HG03159 (cell line): ENCODE results near the gene HRK.

Experiments used
- ATAC-seq: cut with Tn5 transposase; IDR thresholded peaks from one replicate; pipeline ENCODE4 v1.9.1; 2021; ENCODE audit warnings: mild to moderate bottlenecking, moderate library complexity; ENCODE audit not compliant: unreplicated experiment

Gene HRK

DNA sequence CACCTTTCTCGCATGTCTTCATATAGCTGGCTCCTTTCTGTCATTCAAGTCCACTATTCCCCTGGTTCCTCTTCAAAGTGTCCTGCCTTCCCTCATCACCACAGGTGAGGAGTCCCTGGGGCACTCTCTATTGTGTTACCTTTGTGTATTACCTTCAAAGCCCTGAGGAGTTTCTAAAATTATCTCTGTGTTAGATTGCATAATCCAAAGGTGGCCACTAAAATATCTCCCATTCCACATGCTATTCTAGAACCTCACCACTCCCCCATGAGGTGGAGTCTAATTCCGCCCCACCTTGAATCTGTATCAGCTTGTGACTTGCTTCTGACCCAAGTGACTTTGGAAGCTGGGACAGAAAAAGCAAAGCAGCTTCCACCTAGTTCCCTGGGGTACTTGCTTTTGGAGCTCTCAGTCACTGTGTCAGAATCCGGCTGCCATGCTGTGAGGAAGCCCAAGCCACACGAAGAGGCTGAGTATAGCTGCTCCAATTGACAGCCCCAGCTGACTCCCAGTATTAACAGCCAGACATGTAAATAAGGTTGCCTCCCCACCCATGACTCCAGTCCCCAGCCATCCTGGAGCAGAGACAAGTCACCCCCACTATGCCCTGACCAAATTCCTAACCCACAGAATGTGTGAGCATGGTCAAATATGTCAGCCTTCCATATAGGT is 6.8 kb downstream of the HRK start:
- no peak for ATAC-seq

DNA sequence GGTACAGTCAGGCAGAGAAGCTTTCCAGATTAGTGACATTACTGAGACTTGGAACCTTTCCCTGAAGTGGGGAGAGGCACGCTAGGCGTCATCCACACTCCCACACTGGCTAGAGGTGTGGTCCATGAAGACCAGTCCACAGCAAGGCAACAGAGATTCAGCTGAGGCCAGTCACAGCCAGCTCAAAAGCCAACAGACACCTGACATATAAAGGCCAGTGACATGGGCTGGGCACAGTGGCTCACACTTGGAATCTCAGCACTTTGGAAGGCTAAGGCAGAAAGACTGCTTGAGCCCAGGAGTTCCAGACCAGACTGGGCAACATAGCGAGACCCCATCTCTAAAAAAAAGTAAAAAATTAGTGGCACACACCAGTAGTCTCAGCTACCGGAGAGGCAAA is 10.9 kb downstream of the HRK start:
- no peak for ATAC-seq

- no peak for ATAC-seq
Observed at GRCh38 chr12:116867523-116867922, 13.7 kb downstream of the HRK start.

- no peak for ATAC-seq
Observed at GRCh38 chr12:116864371-116865160, 16.7 kb downstream of the HRK start.

DNA sequence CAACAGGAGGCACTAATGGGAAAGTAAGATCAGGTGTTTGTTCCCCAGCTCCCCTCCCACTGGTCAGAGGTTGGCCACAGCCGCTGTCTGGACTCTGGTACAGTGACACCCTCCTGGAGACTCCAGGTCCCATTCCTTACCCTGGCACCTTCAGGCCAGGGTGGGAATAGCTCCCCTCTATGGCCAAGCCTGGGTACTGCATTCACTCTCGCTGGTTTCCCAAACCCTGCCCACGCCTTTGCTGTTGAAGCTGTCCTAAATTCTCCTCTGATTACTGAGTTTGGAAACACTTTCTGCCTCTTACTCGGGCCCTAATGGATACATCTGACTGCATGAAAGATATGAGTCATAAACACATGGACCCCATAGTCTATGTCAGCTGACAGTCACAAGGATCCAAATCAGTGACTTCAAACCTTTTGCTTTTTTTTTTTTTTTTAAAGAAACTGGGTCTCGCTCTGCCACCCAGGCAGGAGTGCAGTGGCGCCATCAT is 17.9 kb downstream of the HRK start:
- ATAC-seq, result no peak

- ATAC-seq, result no peak
Observed at GRCh38 chr12:116862167-116862566, 19.1 kb downstream of the HRK start.

DNA sequence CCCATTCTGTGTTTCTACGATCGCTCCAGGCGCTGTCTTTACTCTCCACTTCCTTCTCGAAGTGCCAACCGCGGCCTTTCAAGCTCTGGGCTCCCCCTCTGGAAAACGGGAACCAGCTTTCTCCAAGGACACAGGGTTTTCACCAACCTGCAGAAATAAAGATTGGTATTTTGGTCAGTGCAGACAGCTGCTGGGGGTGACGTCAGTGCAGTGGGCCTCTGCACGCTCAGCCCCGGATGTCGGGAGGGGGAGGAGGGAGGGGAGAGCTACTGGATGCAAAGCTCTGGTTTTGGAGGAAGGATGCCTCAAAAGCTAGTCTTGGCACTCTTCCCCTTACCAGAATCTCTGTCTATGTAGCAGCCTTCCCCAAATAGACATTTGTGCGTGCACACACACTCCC is 19.9 kb downstream of the HRK start:
- peak; percentile 83 for ATAC-seq

DNA sequence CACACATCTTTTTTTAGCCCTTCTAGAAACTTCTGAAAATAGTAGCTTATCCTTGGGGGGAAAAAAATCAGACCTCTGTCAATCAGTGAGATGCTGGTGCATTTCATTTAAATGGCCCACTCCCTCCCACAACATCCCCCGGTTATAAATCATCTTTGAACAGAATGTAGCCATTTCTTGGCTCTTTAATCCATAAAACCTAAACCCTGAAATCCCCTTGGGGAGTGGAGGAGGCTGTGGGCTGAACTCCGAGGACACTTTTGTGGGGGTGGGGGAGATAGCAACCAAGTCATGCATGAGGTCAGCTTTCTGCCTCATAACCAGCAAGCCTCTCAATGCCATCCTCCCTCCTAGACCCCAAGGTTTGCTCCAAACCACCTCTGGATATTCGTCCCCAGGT is 21.0 kb downstream of the HRK start:
- ATAC-seq, result no peak

DNA sequence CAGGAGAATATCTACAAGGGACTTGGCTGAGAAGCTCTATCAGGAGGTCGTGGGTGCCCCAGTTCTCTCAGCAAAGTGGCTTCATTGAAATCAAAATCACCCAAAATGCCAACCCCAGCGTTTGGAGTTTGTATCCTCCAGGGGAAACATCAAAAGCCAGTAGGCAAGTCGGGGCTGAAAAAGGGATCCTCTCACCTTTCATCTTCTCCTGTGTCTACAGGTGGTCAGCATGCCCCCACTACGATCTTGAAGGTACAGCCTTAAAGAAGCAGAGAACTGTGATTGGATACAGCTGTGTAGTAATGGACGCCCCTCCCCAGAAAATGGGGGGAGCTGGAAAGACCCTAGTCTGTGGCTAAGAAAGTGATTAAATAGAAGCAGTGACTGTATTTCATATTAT is 22.2 kb downstream of the HRK start:
- ATAC-seq, result no peak

DNA sequence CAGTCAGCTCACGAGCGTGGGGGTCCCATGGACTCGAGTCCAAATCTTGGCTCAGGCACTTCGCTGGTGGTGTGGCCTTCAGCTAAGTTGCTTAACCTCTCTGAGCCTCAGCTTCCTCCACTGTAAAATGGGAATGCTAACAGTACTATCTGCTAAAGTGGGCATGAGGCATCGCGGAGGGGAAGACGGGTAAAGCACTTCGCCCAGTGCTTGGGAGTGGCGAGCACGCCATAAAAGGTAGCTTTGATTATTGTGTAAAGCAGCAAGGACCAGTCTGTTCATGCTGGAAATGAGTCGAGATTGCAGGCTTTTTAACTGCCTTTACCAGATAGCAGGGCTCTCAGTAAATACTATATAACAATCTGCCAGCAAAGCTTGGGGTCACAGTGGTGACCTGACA is 24.5 kb downstream of the HRK start:
- ATAC-seq, result no peak

- no peak for ATAC-seq
Observed at GRCh38 chr12:116855744-116856470, 25.3 kb downstream of the HRK start.

DNA sequence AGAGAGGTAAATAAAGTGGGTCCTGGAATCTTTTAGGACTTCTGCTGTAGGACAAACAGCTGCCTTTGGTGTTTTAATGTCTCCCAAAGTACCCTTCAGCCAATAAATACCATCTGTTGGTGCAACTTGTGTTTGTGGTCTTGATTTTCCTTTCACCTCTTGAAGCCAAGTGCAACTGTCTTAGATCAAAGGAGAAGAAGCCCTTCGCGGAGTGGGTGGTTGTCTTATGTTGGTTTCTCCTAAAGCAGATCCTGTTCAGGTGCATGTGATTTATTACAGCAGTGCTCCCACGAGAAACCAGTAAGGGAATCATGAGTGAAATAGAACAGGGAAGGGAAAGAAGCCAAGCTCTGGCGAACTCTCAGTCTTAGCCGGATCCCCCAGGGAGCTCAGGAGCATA is 27.7 kb downstream of the HRK start:
- ATAC-seq, result no peak

- ATAC-seq, result no peak
Observed at GRCh38 chr12:116852303-116852702, 28.9 kb downstream of the HRK start.

- no peak for ATAC-seq
Observed at GRCh38 chr12:116849216-116849615, 32.0 kb downstream of the HRK start.

GRCh38 chr12:116843085-116843484 is 38.2 kb downstream of the HRK start:
- no peak for ATAC-seq

DNA sequence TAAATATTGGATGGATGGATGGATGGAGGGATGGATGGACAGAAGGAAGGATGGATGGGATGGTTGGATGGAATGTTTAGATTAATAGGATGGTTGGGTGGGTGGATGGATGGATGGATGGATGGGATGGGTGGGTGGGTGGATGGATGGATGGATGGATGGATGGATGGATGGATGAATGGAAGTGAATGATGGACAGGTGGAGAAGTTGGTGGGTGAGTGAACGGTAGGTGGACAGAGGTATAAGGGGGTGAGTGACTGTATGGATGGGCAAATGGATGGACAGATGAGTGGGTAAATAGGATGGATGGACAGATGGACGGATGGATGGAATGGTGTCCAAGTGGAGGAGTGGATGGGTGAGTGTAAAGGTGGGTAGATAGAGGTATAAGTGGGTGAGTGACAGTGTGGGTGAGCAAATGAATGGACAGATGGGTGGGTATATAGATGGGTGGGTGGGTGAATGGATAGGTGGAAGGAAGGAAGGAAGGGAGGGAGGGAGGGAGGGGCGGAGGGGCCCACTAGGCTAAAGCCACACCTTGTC is 41.9 kb downstream of the HRK start:
- ATAC-seq, result no peak

GRCh38 chr12:116838365-116838764 is 42.9 kb downstream of the HRK start:
- no peak for ATAC-seq

DNA sequence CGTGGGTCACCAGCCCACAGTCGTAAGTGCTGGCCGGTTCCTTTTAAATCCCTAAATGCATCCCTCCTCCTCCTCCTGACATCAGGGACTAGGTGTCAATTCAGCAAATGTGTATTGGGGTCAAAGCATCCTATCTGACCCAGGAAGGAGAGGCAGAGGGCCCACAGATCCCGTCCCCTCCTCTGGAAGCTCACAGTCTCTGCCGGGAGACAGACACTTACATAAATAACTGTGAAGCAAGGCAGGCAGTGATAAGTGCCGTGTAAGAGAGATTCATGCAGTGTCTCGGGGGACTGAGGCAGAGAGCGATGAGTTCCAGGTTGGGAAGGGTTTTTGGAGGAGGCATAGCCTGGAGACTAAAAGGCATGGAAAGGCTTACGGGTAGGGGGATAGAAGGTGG is 44.1 kb downstream of the HRK start:
- ATAC-seq, result no peak

DNA sequence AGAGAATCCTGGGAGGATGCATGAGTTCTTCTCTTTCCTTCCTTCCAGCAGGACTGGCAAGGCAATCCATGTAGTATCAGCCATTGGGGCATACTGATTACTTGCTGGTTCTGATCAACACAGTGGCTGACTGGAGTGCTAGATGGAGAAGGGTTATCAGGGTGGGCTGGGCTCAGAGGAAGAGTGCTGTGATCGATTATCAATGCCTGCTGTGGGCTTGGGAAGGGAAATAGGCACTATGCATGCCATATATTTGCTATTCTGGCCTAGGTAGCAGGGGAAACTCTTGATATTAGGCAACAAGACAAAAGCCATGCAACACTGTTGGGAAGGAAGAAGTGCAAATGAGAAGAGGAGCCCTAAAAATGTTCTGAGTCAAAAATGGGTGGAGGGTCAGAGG is 45.8 kb downstream of the HRK start:
- no peak for ATAC-seq

DNA sequence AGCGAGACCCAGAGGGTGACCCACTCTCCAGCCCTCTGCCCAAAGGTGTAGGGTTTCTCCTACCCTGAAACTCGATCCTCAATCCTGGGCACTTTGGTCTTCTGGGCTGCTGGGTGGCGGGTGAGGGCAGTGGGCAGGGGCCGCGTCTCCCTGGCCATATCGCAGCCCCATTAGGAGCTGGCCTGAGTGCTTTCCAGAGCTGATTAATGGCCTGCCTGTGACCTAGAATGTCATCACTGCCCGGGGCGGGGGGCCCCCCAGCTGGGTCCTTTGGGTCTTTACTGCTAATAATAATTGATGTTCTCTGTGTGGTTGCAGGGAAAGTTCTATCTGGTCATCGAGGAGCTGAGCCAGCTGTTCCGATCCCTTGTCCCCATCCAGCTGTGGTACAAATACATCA is 47.8 kb downstream of the HRK start:
- ATAC-seq, result no peak

DNA sequence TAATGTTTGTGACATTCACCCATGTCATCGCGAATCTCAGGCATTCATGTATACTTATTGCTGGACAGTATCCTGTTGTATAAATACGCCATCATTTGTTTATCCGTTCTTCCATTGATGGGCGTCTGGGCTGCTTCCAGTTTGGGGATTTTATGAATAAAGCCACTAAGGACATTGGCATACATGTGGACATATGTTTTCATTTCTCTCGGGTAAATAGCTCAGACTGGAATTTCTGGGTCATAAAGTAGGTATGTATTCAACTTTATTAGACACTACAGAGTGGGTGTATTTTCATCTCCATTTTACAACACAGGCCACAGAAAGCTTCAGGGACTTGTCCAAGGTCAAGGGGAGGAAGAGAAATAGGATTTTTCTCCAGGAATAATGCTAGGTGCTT is 48.9 kb downstream of the HRK start:
- no peak for ATAC-seq

DNA sequence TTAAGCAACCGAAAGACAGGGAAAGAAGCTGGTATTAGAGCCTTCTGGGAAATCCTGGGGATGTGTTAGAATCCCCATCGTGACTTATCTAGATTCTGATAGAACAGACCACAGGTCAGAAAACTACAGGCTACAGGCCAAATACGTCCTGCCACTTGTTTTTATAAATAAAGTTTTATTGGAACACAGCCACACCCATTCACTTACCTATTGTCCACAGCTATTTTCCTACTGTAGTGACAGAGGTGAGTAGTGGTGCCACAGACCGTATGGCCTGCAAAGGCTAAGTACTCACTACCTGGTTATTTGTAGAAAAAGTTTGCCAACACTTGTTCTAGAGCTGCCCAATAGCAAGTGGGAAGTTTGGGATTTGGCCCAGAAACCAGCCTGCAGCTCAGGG is 53.8 kb downstream of the HRK start:
- ATAC-seq, result no peak
